Astrocyte (in vitro differentiated cells and primary cell): ENCODE measurements around the gene ABHD2. TPM values are rescaled to one million over a fixed set of nuclear protein-coding genes. Genes with fewer than 3 reads are reported as not detected.
A peak's percentile ranks its signal among the peaks of the same experiment; 100 is the strongest.

Experiments
- DNase-seq: peaks from one replicate; pipeline ENCODE4 v3.0.0-alpha.2; 2010; ENCODE audit warnings: low read depth
- FAIRE-seq: peaks from 2 replicates; lab custom pipeline; 2011; peaks lifted over from hg19 to GRCh38; lab: Jason Lieb, UNC
- H2AFZ ChIP-seq: 2 replicates; pipeline ENCODE4 v1.6.0; 2012; ENCODE audit warnings: low read depth, low read length, inconsistent platforms
- H3K27ac ChIP-seq: 2 replicates; pipeline ENCODE4 v1.5.1; 2011; ENCODE audit warnings: low read depth, low read length, inconsistent platforms
- H3K27me3 ChIP-seq: 2 replicates; pipeline ENCODE4 v1.6.0; 2011; ENCODE audit warnings: low read length, inconsistent platforms; ENCODE audit not compliant: insufficient read depth
- H3K36me3 ChIP-seq: 2 replicates; pipeline ENCODE4 v1.5.1; 2011; ENCODE audit warnings: low read length, inconsistent platforms; ENCODE audit not compliant: insufficient read depth
- H3K4me1 ChIP-seq: 2 replicates; pipeline ENCODE4 v1.5.1; 2011; ENCODE audit warnings: low read length, inconsistent platforms; ENCODE audit not compliant: insufficient read depth
- H3K4me2 ChIP-seq: 2 replicates; pipeline ENCODE4 v1.6.0; 2012; ENCODE audit warnings: low read length, inconsistent platforms
- H3K4me3 ChIP-seq: 2 replicates; pipeline ENCODE4 v1.5.1; 2011; ENCODE audit warnings: low read depth, mild to moderate bottlenecking, low read length, inconsistent platforms; ENCODE audit not compliant: insufficient read depth
- H3K79me2 ChIP-seq: 2 replicates; pipeline ENCODE4 v1.6.0; 2012; ENCODE audit warnings: mild to moderate bottlenecking, low read length, inconsistent platforms; ENCODE audit not compliant: insufficient read depth
- H3K9ac ChIP-seq: 2 replicates; pipeline ENCODE4 v1.6.0; 2012; ENCODE audit warnings: mild to moderate bottlenecking, low read length, inconsistent platforms
- H3K9me3 ChIP-seq: 2 replicates; pipeline ENCODE4 v1.5.1; 2012; ENCODE audit warnings: low read depth, mild to moderate bottlenecking, low read length, inconsistent platforms; ENCODE audit not compliant: insufficient read depth
- H4K20me1 ChIP-seq: 2 replicates; pipeline ENCODE4 v1.6.0; 2012; ENCODE audit warnings: low read length, inconsistent platforms; ENCODE audit not compliant: insufficient read depth
- H3K27ac Mint-ChIP-seq: one replicate; pipeline ENCODE4 v1.8.0; 2021; ENCODE audit warnings: mild to moderate bottlenecking, mixed read lengths; ENCODE audit not compliant: unreplicated experiment
- H3K27me3 Mint-ChIP-seq: one replicate; pipeline ENCODE4 v1.8.0; 2021; ENCODE audit warnings: low read depth, mixed read lengths; ENCODE audit not compliant: unreplicated experiment
- H3K36me3 Mint-ChIP-seq: one replicate; pipeline ENCODE4 v1.8.0; 2021; ENCODE audit warnings: low read depth, mixed read lengths; ENCODE audit not compliant: unreplicated experiment
- H3K4me1 Mint-ChIP-seq: one replicate; pipeline ENCODE4 v1.8.0; 2021; ENCODE audit warnings: low read depth, mixed read lengths; ENCODE audit not compliant: unreplicated experiment
- H3K4me3 Mint-ChIP-seq: one replicate; pipeline ENCODE4 v1.8.0; 2021; ENCODE audit warnings: mild to moderate bottlenecking, moderate library complexity, mixed read lengths; ENCODE audit not compliant: unreplicated experiment
- H3K9me3 Mint-ChIP-seq: one replicate; pipeline ENCODE4 v1.8.0; 2021; ENCODE audit warnings: mild to moderate bottlenecking, mixed read lengths; ENCODE audit not compliant: unreplicated experiment
- CTCF ChIP-seq: IDR thresholded peaks from 2 replicates; pipeline ENCODE4 v1.5.1; 2011; ENCODE audit warnings: low read depth, mild to moderate bottlenecking, inconsistent platforms, low read length, moderate library complexity; ENCODE audit not compliant: insufficient read depth
- EZH2 ChIP-seq: IDR thresholded peaks from 2 replicates; pipeline ENCODE4 v1.6.1; 2012; ENCODE audit warnings: mild to moderate bottlenecking, low read length, inconsistent platforms; ENCODE audit not compliant: insufficient read depth
- total RNA-seq: library from RNA; stranded (reverse); gene quantifications from 2 replicates; pipeline ENCODE4 v1.2.1, GENCODE V29; 2021

The ABHD2 gene
- total RNA-seq, 1 donor from 2014 or later, result 41.3 TPM

DNA sequence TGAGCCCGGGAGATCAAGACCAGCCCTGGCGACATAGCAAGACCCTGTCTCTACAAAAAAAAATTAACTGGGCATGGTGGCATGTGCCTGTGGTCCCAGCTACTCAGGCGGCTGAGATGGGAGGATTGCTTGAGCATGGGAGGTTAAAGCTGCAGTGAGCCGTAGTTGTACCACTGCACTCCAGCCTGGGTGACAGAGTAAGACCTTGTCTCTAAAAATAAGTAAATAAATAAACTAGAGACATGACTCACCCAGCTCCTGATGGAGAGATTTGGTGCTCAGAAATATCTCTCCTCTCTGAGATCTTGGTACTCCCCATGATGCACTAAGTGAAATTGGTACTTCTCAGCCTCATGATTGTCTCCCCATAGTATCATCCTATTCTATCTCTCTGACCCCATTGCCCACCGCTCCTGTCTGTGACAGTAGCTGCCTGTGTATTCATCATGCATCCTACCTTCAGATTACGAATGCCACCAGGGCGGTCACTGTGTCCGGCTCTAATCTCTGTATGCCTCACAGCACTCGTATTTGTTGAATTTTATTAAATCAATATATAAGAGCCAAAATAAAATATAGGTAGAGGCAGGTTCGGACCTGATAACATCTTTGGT is 50.9 kb downstream of the ABHD2 start:
- Histone ChIP-seq H2AFZ (no peak overlapping the region), H4K20me1 (peaks cover 17% of the 10 kb centered on the region), H3K27me3 (no peaks in the 10 kb centered on the region), H3K36me3 (no peaks in the 10 kb centered on the region), H3K27ac (no peak overlapping the region), H3K79me2 (peaks cover 15% of the 10 kb centered on the region), H3K4me2 (peak overlapping the region; percentile 37), H3K9me3 (no peaks in the 10 kb centered on the region), H3K4me3 (no peak overlapping the region), H3K9ac (no peak overlapping the region), H3K4me1 (peaks cover 18% of the 10 kb centered on the region)
- Mint-ChIP-seq H3K4me3 (no peak overlapping the region), H3K27ac (no peak overlapping the region), H3K4me1 (peaks cover 28% of the 10 kb centered on the region), H3K9me3 (no peaks in the 10 kb centered on the region), H3K27me3 (no peaks in the 10 kb centered on the region), H3K36me3 (peaks cover 9% of the 10 kb centered on the region)
- DNase-seq (peak; percentile 22), FAIRE-seq (no peak)
- TF ChIP-seq CTCF (no peak), EZH2 (no peak)

DNA sequence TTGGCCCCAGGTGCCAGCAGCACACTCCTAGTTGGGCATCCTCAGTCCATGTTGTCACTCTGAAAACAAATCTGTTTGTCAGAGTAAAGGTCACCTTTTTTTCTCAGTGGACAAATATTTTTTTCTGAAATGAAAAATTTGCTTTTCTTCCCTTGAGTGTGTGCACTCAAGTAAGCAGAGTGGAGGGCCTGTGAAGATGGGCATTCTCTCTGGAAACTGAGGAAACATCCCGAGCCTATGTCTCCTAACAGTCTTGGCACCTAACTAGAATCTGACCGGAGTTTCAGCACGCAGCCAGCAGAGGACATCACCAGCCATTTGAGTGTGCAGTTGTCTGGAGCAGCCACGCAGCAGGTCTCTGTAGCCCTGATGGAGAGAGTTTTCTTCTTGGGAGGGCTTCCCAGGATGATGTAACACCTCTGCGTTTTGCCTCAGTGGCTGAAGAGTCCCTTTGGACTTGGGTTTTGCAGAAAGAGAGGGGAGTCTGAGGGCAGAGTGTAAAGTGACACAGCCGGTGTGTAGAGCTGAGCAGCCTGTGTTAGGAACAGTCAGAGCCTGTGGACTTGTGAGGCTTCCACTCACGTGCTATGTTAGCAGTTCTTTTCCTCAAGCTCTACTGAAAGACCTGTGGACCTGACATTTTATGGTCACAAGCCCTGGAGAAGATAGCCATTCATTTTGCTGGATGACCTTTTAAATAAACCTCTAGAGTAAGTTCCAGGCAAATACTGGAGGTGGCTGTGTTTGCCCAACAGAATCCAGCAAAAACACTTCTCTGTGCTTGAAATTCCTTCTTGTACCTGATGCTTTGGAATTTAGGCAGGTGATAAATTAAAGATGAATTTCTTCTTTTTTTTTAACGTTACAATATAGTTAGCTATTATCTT is 51.6 kb downstream of the ABHD2 start:
- peaks cover 28% of the 10 kb centered on the region for H3K4me1 Mint-ChIP-seq
- peaks cover 9% of the 10 kb centered on the region for H3K36me3 Mint-ChIP-seq
- Histone ChIP-seq H3K27me3 (no peaks in the 10 kb centered on the region), H3K79me2 (peaks cover 15% of the 10 kb centered on the region), H2AFZ (no peak overlapping the region), H3K36me3 (no peaks in the 10 kb centered on the region), H3K4me1 (peaks cover 18% of the 10 kb centered on the region), H4K20me1 (peaks cover 17% of the 10 kb centered on the region), H3K9me3 (no peaks in the 10 kb centered on the region), H3K9ac (no peak overlapping the region), H3K27ac (no peak overlapping the region), H3K4me2 (no peak overlapping the region), H3K4me3 (no peak overlapping the region)
- no peaks in the 10 kb centered on the region for H3K27me3 Mint-ChIP-seq
- no peaks in the 10 kb centered on the region for H3K9me3 Mint-ChIP-seq
- no peak for TF ChIP-seq EZH2
- no peak for TF ChIP-seq CTCF
- no peak for DNase-seq
- H3K27ac Mint-ChIP-seq, result peak overlapping the region; percentile 53
- FAIRE-seq, result no peak
- H3K4me3 Mint-ChIP-seq, result no peak overlapping the region

DNA sequence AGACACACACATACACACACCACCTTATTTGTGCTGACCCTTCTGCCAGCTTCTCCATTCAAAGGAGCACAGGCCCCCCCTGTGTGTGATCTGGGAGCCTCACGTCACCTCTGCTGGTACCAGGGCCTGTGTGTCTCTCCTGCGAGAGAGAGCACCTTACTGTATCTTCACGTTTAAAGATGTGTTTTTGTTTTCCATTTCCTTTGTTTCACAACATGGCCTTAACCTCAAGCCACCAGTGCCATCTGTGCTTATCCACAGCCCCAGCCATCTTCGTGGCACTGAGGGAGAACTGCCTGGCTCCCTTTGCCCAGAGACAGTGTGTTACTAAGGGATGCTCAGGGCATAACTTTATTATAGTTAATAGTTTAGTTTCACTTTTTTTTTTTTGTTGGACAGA is 52.3 kb downstream of the ABHD2 start:
- DNase-seq, result no peak
- H3K27ac Mint-ChIP-seq, result peak overlapping the region; percentile 53
- H3K79me2 ChIP-seq, result peaks cover 16% of the 10 kb centered on the region

More for the DNA sequence above, 52.3 kb downstream of the ABHD2 start:
- no peak for TF ChIP-seq CTCF
- TF ChIP-seq EZH2, result no peak
- H3K36me3 ChIP-seq, result no peaks in the 10 kb centered on the region
- Mint-ChIP-seq H3K9me3 (no peaks in the 10 kb centered on the region), H3K4me1 (peaks cover 28% of the 10 kb centered on the region), H3K36me3 (peaks cover 12% of the 10 kb centered on the region), H3K27me3 (no peaks in the 10 kb centered on the region), H3K4me3 (no peak overlapping the region)
- H3K27me3 ChIP-seq, result no peaks in the 10 kb centered on the region
- no peaks in the 10 kb centered on the region for H3K9me3 ChIP-seq
- H3K4me2 ChIP-seq, result no peak overlapping the region
- H3K4me3 ChIP-seq, result no peak overlapping the region
- no peak overlapping the region for H3K9ac ChIP-seq
- peaks cover 18% of the 10 kb centered on the region for H3K4me1 ChIP-seq
- no peak overlapping the region for H3K27ac ChIP-seq
- H2AFZ ChIP-seq, result no peak overlapping the region
- FAIRE-seq, result no peak
- peaks cover 17% of the 10 kb centered on the region for H4K20me1 ChIP-seq
